NT2/D1 (cell line): Measurements from ENCODE around the gene IL24.

ENCODE experiments used
- YY1 ChIP-seq: IDR thresholded peaks from 2 replicates; pipeline ENCODE4 v1.6.1; 2011; ENCODE audit not compliant: insufficient read length, insufficient read depth
- ZNF274 ChIP-seq: IDR thresholded peaks from 2 replicates; pipeline ENCODE4 v1.6.1; 2011; ENCODE audit warnings: mild to moderate bottlenecking, low read depth, low read length

GRCh38 chr1:206867239-206867638 lies 30.0 kb upstream of the IL24 start:
- no peak for TF ChIP-seq ZNF274
- TF ChIP-seq YY1, result no peak
